NCI-H2196 (cell line): ENCODE data around the gene PODXL2.
"Not testable (repeated sequence)": the region's sequence is repeated elsewhere in the genome, so short reads cannot be mapped to it uniquely, and the experiment has no call there.

Source experiments
- DNase-seq: peaks from one replicate; lab custom pipeline; 2025; ENCODE audit not compliant: unreplicated experiment; lab: John Stamatoyannopoulos, UW

Gene PODXL2

GRCh38 chr3:127674101-127674721 lies 45.2 kb downstream of the PODXL2 start:
- DNase-seq = no peak

- no peak for DNase-seq
Measured at GRCh38 chr3:127674790-127675189, 45.8 kb downstream of the PODXL2 start.

GRCh38 chr3:127675651-127676391 lies 46.8 kb downstream of the PODXL2 start:
- DNase-seq = no peak

GRCh38 chr3:127676456-127676855 lies 47.5 kb downstream of the PODXL2 start:
- DNase-seq = no peak

- DNase-seq = no peak
Measured at GRCh38 chr3:127676921-127677351, 48.0 kb downstream of the PODXL2 start.

GRCh38 chr3:127677541-127678314 lies 48.7 kb downstream of the PODXL2 start:
- DNase-seq = no peak

GRCh38 chr3:127678315-127678599 lies 49.3 kb downstream of the PODXL2 start:
- no peak for DNase-seq

GRCh38 chr3:127678611-127679533 lies 49.9 kb downstream of the PODXL2 start:
- no peak for DNase-seq

- no peak for DNase-seq
Measured at GRCh38 chr3:127679534-127680145, 50.7 kb downstream of the PODXL2 start.

GRCh38 chr3:127680146-127680661 lies 51.2 kb downstream of the PODXL2 start:
- no peak for DNase-seq

GRCh38 chr3:127680798-127681221 lies 51.8 kb downstream of the PODXL2 start:
- no peak for DNase-seq

- not testable (repeated sequence) for DNase-seq
Measured at GRCh38 chr3:127682175-127682554, 53.2 kb downstream of the PODXL2 start.

- DNase-seq = no peak
Measured at GRCh38 chr3:127682561-127682960, 53.6 kb downstream of the PODXL2 start.

- no peak for DNase-seq
Measured at GRCh38 chr3:127684871-127685707, 56.1 kb downstream of the PODXL2 start.

- DNase-seq = no peak
Measured at GRCh38 chr3:127685708-127686511, 56.9 kb downstream of the PODXL2 start.

GRCh38 chr3:127686512-127686894 lies 57.5 kb downstream of the PODXL2 start:
- DNase-seq = no peak

GRCh38 chr3:127687228-127687737 lies 58.3 kb downstream of the PODXL2 start:
- DNase-seq = no peak

- DNase-seq = no peak
Measured at GRCh38 chr3:127688022-127688415, 59.0 kb downstream of the PODXL2 start.
